ENCODE measurements around the gene NFKBIL1. TPM values are rescaled to one million over a fixed set of nuclear protein-coding genes. Genes with fewer than 3 reads are reported as not detected.
A peak's percentile ranks its signal among the peaks of the same experiment; 100 is the strongest.
"Not testable (repeated sequence)": the region's sequence is repeated elsewhere in the genome, so short reads cannot be mapped to it uniquely, and the experiment has no call there.

Gene NFKBIL1
- total RNA-seq, 2 donors from 2014 or later, result 14.1 to 29.8 TPM

DNA sequence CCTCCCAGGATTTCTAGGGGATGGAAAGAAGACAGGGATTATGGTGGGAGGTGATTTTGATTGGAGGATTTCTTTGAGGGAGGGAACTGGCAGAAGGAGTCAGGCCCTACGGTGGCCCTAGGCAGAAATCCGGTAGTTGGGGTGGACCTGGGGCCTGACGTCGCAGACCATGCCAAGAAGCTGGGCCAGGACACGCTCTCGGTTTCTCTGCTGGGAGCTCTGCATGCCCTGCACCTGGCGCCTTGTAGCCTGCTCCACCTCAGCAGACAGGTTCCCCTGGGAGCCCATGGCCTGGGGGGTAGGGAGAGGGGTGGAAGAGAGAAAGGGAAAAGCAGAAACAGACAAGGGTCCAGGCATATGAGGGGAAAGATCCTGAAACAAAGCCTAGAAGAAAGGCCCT lies 2.1 kb upstream of the NFKBIL1 start:
- Mint-ChIP-seq H3K4me1 (peaks cover 15% of the 10 kb centered on the region), H3K4me3 (peak overlapping the region; percentile 88)
- ATAC-seq (replicated peaks), result no peak

DNA sequence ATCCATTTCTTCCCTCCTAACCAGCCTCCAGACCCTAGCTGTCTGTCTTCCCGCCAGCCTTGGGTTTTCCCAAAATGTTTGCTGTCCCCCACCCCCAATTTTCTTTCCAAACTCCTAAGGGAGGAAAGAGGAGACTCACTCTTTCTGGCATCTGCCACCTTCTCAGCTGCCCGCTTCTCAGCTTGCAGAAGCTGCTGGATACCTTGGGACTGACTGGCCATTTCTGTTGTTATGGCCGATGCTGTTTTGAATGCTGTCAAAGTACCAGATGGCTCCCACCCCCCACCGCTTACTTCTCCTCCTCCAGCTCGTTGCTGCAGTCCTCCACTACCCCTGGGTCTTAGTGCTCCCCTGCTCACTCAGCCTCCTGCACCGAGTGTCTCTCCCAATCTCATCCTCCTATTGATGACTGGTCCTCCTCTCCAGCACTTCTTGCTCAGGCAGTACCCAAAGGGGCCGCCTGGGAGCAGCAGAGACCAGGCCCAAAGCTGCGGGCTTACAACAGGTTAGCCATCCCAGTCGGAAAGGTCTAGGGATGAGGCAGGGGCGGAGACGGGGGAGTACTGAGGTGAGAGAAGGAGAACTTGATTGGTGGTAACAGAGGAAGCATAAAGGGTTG lies 960 bp upstream of the NFKBIL1 start, which contains the start of gene ATP6V1G2:
Gene ATP6V1G2, minus strand, starts transcription at position 270 of the 619 bp plus-strand sequence. Its CDS starts 49 bp downstream, at position 221.
- H3K27me3 Mint-ChIP-seq, result no peaks in the 10 kb centered on the region
- H3K4me3 Mint-ChIP-seq, result peak within 1 kb of the TSS; percentile 88
- no peaks in the 10 kb centered on the region for H3K9me3 Mint-ChIP-seq
- ATAC-seq (replicated peaks), result peak; percentile 69
- peak within 1 kb of the TSS; percentile 87 for H3K27ac Mint-ChIP-seq
- H3K4me1 Mint-ChIP-seq, result peaks cover 13% of the 10 kb centered on the region
- peaks cover 52% of the 10 kb centered on the region for H3K36me3 Mint-ChIP-seq (ENCODE audit: low read depth)

More for the DNA sequence above, 2.1 kb upstream of the NFKBIL1 start:
- no peaks in the 10 kb centered on the region for H3K27me3 Mint-ChIP-seq
- peak overlapping the region; percentile 7 for H3K27ac Mint-ChIP-seq
- no peaks in the 10 kb centered on the region for H3K9me3 Mint-ChIP-seq
- H3K36me3 Mint-ChIP-seq (ENCODE audit: low read depth), result peaks cover 52% of the 10 kb centered on the region

DNA sequence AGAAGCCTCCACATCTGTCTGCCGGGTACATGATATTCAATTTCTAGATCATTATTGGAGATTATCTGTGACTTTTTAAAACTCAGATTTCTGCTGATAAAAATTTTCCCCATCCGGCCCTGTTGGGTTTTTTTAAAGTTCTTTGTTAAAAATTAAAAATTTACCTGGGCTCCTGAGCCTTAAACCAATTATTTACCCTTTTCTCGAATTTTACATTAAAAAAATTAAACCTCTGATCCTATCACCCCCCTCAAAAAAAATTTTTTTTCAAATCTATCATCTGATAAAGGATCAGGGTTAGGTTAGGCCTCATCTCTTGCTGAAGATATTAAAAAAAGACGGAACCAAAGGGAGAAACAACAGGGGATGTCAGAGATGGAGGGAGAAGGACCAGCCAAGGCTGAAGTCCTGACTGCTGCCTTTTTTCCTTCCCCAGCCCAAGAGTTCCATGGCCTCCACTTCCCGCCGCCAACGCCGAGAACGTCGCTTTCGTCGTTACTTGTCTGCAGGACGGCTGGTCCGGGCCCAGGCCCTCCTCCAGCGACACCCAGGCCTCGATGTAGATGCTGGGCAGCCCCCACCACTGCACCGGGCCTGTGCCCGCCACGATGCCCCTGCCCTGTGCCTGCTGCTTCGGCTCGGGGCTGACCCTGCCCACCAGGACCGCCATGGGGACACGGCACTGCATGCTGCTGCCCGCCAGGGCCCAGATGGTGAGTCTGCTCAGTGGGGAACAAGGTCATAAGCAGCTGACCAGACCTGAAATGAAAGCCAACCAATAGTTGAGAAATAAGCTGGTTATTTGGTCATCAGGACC lies 527 bp downstream of the NFKBIL1 start:
- no peaks in the 10 kb centered on the region for H3K27me3 Mint-ChIP-seq
- H3K4me3 Mint-ChIP-seq, result peak overlapping the region; percentile 88
- no peaks in the 10 kb centered on the region for H3K9me3 Mint-ChIP-seq
- ATAC-seq (replicated peaks), result no peak
- peaks cover 13% of the 10 kb centered on the region for H3K4me1 Mint-ChIP-seq
- peak overlapping the region; percentile 87 for H3K27ac Mint-ChIP-seq
- peaks cover 51% of the 10 kb centered on the region for H3K36me3 Mint-ChIP-seq (ENCODE audit: low read depth)

DNA sequence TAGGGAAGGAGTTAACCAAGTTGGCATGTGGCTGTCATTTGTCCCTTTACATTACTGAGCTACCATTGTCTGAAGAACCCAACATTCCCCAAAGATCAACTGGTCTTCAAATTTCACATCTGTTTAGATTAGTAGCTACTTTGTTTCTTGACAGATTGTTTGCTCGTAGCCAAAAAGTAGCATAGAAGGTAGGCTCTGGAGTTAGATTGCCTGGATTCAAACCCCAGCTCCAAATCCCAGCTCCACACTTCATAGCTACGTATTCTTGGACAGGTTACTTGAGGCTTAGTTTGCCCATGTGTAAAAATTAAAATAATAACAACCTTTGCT lies 1.1 kb downstream of the NFKBIL1 start:
- peaks cover 57% of the 10 kb centered on the region for H3K36me3 Mint-ChIP-seq (ENCODE audit: low read depth)
- H3K27ac Mint-ChIP-seq, result no peak overlapping the region
- no peaks in the 10 kb centered on the region for H3K27me3 Mint-ChIP-seq
- H3K9me3 Mint-ChIP-seq, result no peaks in the 10 kb centered on the region
- ATAC-seq (replicated peaks), result no peak
- peaks cover 13% of the 10 kb centered on the region for H3K4me1 Mint-ChIP-seq
- H3K4me3 Mint-ChIP-seq, result peak overlapping the region; percentile 88

DNA sequence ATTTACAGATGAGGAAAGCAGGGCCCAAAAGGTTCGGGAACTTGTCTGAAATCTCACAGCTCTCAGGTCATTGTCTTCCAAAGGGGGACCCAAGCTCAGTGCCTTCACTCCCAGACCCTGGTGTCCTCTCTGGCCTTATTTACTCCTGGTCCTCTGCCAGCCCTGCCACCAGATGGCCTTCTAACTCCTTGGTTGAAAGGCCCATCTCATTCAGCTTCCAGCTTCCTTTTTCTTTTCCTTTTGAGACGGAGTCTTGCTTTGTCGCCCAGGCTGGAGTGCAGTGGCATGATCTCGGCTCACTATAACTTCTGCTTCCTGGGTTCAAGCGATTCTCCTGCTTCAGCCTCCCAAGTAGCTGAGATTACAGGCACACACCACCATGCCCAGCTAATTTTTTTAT lies 4.0 kb downstream of the NFKBIL1 start:
- not testable (repeated sequence) for H3K27me3 Mint-ChIP-seq, H3K9me3 Mint-ChIP-seq, H3K4me1 Mint-ChIP-seq
- Mint-ChIP-seq H3K4me3 (peak overlapping the region; percentile 62), H3K27ac (peak overlapping the region; percentile 20), H3K36me3 (ENCODE audit: low read depth) (peaks cover 68% of the 10 kb centered on the region)
- peak; percentile 27 for ATAC-seq (replicated peaks)

DNA sequence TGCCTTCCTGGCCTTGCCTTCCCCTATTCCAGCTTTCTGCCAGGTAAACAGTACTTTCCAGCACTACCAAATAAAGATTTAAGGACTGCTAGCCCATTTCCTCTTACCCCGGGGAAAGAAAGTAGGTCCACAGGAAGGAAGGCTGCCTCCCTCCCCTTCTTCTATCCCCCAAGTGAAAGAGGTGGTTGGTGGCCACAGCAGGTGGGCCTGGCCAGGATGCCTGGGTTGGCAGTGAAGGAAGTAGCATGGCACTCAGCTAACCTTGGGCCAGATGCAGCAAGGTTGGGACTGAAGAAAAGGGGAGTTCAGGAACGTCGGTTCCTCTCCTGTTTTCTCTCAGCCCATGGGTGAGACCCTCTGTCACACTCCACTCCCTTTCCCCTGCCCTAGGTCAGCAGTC lies 8.9 kb downstream of the NFKBIL1 start:
- Mint-ChIP-seq H3K9me3 (no peaks in the 10 kb centered on the region), H3K4me3 (peak overlapping the region; percentile 65), H3K4me1 (peaks cover 37% of the 10 kb centered on the region), H3K27ac (peak overlapping the region; percentile 41), H3K27me3 (no peaks in the 10 kb centered on the region), H3K36me3 (ENCODE audit: low read depth) (peaks cover 74% of the 10 kb centered on the region)
- ATAC-seq (replicated peaks), result no peak

DNA sequence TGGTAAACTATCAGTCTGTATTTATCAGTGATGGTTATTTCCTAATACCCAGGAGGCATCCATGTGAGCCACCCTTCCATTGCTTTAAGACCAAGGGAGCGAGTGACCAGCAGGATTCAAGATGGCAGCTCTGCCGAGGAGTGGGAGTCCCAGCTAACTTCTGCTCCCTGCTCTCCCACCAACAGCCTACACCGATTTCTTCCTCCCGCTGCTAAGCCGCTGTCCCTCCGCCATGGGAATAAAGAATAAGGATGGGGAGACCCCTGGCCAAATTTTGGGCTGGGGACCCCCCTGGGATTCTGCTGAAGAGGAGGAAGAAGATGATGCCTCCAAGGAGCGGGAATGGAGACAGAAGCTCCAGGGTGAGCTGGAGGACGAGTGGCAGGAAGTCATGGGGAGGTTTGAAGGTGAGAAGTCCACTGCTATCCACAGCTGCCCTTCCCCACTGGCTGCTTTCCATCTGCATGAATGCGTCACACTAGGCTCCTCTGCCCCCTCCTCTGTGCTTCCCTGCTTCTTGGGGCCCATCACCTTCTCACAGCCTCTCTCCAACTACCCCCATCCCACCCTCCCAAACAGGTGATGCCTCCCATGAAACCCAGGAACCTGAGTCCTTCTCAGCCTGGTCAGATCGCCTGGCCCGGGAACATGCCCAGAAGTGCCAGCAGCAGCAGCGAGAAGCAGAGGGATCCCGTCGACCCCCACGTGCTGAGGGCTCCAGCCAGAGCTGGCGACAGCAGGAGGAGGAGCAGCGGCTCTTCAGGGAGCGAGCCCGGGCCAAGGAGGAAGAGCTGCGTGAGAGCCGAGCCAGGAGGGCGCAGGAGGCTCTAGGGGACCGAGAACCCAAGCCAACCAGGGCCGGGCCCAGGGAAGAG lies 10.3 kb downstream of the NFKBIL1 start:
- peak overlapping the region; percentile 85 for H3K27ac Mint-ChIP-seq
- no peak for ATAC-seq (replicated peaks)
- peaks cover 70% of the 10 kb centered on the region for H3K36me3 Mint-ChIP-seq (ENCODE audit: low read depth)
- peak overlapping the region; percentile 65 for H3K4me3 Mint-ChIP-seq
- H3K27me3 Mint-ChIP-seq, result no peaks in the 10 kb centered on the region
- no peaks in the 10 kb centered on the region for H3K9me3 Mint-ChIP-seq
- H3K4me1 Mint-ChIP-seq, result peaks cover 45% of the 10 kb centered on the region

DNA sequence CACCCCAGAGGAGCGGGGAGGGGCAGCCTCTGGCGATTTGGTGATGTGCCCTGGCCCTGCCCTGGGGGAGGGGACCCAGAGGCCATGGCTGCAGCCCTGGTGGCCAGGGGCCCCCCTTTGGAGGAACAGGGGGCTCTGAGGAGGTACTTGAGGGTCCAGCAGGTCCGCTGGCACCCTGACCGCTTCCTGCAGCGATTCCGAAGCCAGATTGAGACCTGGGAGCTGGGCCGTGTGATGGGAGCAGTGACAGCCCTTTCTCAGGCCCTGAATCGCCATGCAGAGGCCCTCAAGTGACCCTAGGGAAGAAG lies 10.9 kb downstream of the NFKBIL1 start:
- Mint-ChIP-seq H3K9me3 (no peaks in the 10 kb centered on the region), H3K4me3 (peak overlapping the region; percentile 65), H3K27me3 (no peaks in the 10 kb centered on the region), H3K4me1 (peaks cover 50% of the 10 kb centered on the region), H3K36me3 (ENCODE audit: low read depth) (peaks cover 66% of the 10 kb centered on the region), H3K27ac (peak overlapping the region; percentile 85)
- no peak for ATAC-seq (replicated peaks)

DNA sequence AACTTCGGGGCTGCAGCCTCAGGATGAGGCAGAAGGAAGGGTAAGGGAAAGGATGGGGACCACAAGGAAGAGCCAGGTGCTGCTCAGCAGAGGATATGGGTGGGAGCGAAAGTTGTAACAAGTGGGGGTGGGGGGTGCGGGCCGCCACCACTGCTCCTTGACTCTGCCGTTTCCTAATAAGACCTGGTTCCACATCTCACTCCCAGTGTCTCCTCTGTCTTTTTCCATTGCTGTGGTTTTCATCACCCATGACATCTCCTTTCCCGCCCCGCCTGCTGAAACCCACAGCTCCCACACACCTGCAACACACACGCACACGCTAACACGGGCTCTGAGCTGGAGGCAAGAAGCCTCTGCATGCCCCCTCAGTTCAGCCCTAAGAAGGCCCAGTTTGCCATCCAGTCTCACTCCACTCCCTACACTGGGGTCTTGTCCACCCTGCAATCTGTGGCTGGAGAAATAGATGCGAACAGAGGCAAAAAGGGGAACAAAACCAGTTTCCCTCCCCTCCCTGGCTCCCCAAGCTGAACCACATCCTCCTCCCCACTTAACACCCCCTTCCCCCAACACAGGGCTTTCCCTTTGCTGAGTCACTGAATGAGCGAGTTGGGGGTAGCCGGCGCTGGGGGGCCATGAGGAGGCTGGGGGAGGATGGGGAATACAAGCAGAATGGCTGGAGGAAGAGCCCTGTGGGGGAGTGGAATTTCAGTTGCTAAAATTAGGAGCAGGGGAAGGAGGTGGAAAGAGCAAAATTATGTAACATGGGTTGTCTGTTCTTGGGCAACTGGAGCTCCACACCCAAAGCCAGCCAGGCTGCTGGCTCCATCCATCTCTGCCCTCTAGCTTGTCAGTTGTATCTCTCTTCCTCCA lies 11.5 kb downstream of the NFKBIL1 start:
- Mint-ChIP-seq H3K27ac (peak overlapping the region; percentile 85), H3K4me1 (peaks cover 54% of the 10 kb centered on the region), H3K9me3 (no peaks in the 10 kb centered on the region), H3K36me3 (ENCODE audit: low read depth) (peaks cover 68% of the 10 kb centered on the region), H3K27me3 (no peaks in the 10 kb centered on the region), H3K4me3 (peak overlapping the region; percentile 65)
- peak; percentile 59 for ATAC-seq (replicated peaks)

DNA sequence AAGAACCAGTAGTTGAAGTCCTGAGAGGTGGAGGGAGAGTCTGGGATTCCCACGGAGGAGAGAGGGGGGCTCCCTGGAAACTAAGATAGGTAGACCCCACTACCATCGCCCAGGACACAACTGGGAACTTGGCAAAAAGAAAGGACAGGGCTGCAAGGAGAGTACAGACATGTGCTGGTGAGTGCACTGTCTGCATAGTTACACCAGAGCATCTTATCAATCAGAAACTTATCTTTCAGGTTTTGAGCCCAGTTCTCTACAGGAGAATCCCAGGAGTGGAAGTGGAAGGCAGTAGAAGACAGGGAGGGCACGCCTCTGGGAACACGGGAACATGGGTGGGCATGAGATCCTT lies 12.2 kb downstream of the NFKBIL1 start:
- peaks cover 55% of the 10 kb centered on the region for H3K4me1 Mint-ChIP-seq
- no peaks in the 10 kb centered on the region for H3K27me3 Mint-ChIP-seq
- peak overlapping the region; percentile 85 for H3K27ac Mint-ChIP-seq
- H3K9me3 Mint-ChIP-seq, result no peaks in the 10 kb centered on the region
- ATAC-seq (replicated peaks), result peak; percentile 18
- peak overlapping the region; percentile 65 for H3K4me3 Mint-ChIP-seq
- H3K36me3 Mint-ChIP-seq (ENCODE audit: low read depth), result peaks cover 65% of the 10 kb centered on the region

DNA sequence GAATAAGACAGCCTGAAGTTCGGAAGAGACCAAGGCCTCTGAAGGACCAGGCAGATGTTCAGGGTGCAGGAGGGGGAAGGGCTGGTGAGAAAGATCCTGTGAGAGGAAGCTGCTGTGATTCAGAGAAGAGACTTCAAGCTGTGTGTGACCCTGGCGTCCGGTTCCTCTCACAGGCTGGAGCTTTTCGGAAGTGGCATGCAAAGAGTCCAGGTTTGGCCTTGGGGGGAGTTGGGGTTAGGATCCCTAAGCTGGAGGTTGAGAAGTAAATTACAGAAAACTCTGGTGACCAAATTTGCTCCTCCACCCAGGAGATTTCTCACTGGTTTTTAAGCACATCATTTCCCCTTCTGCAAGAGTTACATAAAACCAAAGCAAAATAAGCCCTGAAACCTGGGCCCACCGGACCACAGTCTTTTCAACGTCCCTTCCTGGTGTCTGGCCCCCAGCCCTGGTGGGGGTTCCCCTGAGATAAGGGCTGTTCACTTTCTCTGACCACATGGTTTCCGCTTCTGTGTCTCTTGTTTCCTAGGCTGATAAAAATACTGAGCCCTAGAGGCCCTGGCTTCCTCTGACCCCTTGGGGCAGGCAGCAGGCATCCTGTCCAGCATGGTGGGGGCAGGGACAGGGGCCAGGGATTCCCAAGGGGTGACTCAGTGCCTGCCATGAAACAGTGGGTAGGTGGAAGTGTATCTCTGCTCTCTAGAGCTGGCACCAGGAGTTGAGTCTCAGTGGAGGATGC lies 12.7 kb downstream of the NFKBIL1 start:
- H3K4me1 Mint-ChIP-seq, result peaks cover 57% of the 10 kb centered on the region
- H3K9me3 Mint-ChIP-seq, result no peaks in the 10 kb centered on the region
- H3K27ac Mint-ChIP-seq, result peak overlapping the region; percentile 85
- no peaks in the 10 kb centered on the region for H3K27me3 Mint-ChIP-seq
- peak overlapping the region; percentile 65 for H3K4me3 Mint-ChIP-seq
- peak; percentile 66 for ATAC-seq (replicated peaks)
- H3K36me3 Mint-ChIP-seq (ENCODE audit: low read depth), result peaks cover 64% of the 10 kb centered on the region

DNA sequence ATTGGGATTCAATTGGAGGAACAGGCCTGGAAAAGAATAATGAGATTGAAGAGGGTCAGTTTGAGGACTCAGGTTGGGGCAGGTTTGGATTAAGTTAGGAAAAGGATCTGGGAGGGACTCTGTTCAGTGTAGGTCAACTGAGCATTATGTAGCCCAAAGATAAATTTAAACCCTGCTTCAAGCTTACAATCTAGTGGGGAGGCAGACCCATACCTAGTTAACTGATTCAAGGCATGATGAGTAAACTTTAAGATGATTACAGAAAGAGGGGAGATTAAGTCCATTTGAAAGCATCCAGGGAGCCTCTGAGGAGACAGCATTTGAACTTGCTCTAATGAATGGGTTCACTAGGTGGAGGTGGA lies 13.3 kb downstream of the NFKBIL1 start:
- H3K27me3 Mint-ChIP-seq, result no peaks in the 10 kb centered on the region
- no peaks in the 10 kb centered on the region for H3K9me3 Mint-ChIP-seq
- H3K4me1 Mint-ChIP-seq, result peaks cover 61% of the 10 kb centered on the region
- H3K27ac Mint-ChIP-seq, result peak overlapping the region; percentile 85
- H3K36me3 Mint-ChIP-seq (ENCODE audit: low read depth), result peaks cover 64% of the 10 kb centered on the region
- ATAC-seq (replicated peaks), result no peak
- H3K4me3 Mint-ChIP-seq, result peak overlapping the region; percentile 65

DNA sequence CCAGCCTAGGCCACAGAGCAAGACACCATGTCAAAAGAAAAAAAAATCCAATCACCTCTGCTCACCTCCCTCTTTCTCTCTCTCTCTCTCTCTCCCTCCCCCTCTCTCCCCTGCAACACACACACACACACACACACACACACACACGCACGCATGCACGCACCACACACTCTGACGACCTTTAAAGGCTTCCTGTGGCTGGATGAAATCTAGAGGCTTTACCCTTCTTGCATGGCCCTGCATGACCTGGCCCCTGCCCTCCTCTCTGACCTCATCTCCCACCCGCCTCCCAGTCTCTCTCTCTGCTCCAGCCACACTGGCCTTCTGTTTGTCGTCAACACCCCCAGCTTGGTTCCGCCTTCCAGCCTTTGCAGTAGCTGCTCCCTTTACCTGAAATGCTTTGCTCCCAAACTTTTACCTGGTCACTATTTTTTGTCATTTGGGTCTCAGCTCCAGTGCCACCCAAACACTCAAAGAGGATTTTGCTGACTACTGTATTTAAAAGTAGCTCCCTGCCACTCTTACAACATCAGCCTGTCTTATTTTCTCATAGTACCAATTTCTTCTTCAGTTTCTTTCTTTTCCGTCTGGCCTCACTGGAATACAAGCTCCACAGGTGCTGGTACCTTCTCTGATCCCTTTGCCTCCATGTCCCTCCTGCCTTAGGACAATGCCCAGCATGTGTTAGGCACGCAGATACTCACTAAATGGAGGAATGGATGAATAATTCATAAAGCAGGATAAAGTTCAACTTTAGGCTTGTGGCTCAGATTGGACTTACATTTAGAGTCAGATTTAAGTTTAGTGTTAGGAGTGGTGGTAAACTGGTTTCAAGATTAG lies 20.3 kb downstream of the NFKBIL1 start:
- Mint-ChIP-seq H3K9me3 (no peaks in the 10 kb centered on the region), H3K36me3 (ENCODE audit: low read depth) (peaks cover 34% of the 10 kb centered on the region), H3K4me1 (peaks cover 67% of the 10 kb centered on the region), H3K27me3 (no peaks in the 10 kb centered on the region), H3K4me3 (peak overlapping the region; percentile 100), H3K27ac (peak overlapping the region; percentile 66)
- ATAC-seq (replicated peaks), result peak; percentile 23
